Neuronal stem cell (in vitro differentiated cells): ENCODE results near the gene ITGB4.

Experiments
- DNase-seq: peaks from one replicate; pipeline ENCODE4 v3.0.0-alpha.2; 2013; ENCODE audit warnings: low spot score
- H2AFZ ChIP-seq: one replicate; pipeline ENCODE4 v1.6.1; 2013; ENCODE audit warnings: mild to moderate bottlenecking, low read length, inconsistent platforms
- H2AK5ac ChIP-seq: 2 replicates; pipeline ENCODE4 v1.6.1; 2013; ENCODE audit warnings: low read depth, mild to moderate bottlenecking, inconsistent platforms, low read length, moderate library complexity, mixed read lengths
- H2BK120ac ChIP-seq: 2 replicates; pipeline ENCODE4 v1.6.1; 2013; ENCODE audit warnings: low read depth, mild to moderate bottlenecking, inconsistent platforms, low read length, moderate library complexity, mixed read lengths
- H2BK12ac ChIP-seq: one replicate; pipeline ENCODE4 v1.6.1; 2013; ENCODE audit warnings: low read length, inconsistent platforms
- H2BK15ac ChIP-seq: 2 replicates; pipeline ENCODE4 v1.6.1; 2013; ENCODE audit warnings: mild to moderate bottlenecking, low read length, inconsistent platforms, mixed read lengths
- H2BK5ac ChIP-seq: one replicate; pipeline ENCODE4 v1.6.1; 2013; ENCODE audit warnings: inconsistent platforms, mild to moderate bottlenecking, low read length, moderate library complexity
- H3K14ac ChIP-seq: one replicate; pipeline ENCODE4 v1.6.1; 2013; ENCODE audit warnings: low read length, inconsistent platforms
- H3K18ac ChIP-seq: 2 replicates; pipeline ENCODE4 v1.6.1; 2013; ENCODE audit warnings: low read length, inconsistent platforms
- H3K23ac ChIP-seq: 2 replicates; pipeline ENCODE4 v1.6.1; 2013; ENCODE audit warnings: low read depth, mild to moderate bottlenecking, mixed read lengths, low read length, inconsistent platforms; ENCODE audit not compliant: poor library complexity
- H3K27ac ChIP-seq: replicated peaks from 3 replicates; pipeline ENCODE4 v1.5.1; 2013; ENCODE audit warnings: low read length, inconsistent platforms
- H3K27me3 ChIP-seq, 3 experiments: 2 replicates each; pipeline ENCODE4 v1.6.1; 2013; ENCODE audit warnings: low read length in 3 of 3, mild to moderate bottlenecking in 2 of 3, inconsistent platforms in 1 of 3, low read depth in 1 of 3, mixed read lengths in 1 of 3, moderate library complexity in 1 of 3; ENCODE audit not compliant: control insufficient read depth in 3 of 3, insufficient read depth in 3 of 3
- H3K36me3 ChIP-seq, 2 donors: replicated peaks in 1 of 2; 2 replicates each; pipeline ENCODE4 v1.6.1; 2013; ENCODE audit warnings: low read length in 2 of 2; ENCODE audit not compliant: control insufficient read depth in 2 of 2, insufficient read depth in 2 of 2
- H3K4ac ChIP-seq: 2 replicates; pipeline ENCODE4 v1.6.1; 2013; ENCODE audit warnings: inconsistent platforms, mild to moderate bottlenecking, low read length, moderate library complexity
- H3K4me1 ChIP-seq, 2 donors: 1 replicate in 1 of 2; 2 replicates in 1 of 2; pipeline ENCODE4 v1.6.1; 2013; ENCODE audit warnings: low read length in 2 of 2, low read depth in 1 of 2; ENCODE audit not compliant: control insufficient read depth in 2 of 2, insufficient read depth in 1 of 2
- H3K4me2 ChIP-seq: one replicate; pipeline ENCODE4 v1.6.1; 2013; ENCODE audit warnings: mild to moderate bottlenecking, low read length, inconsistent platforms; ENCODE audit not compliant: insufficient read depth, poor library complexity, severe bottlenecking
- H3K4me3 ChIP-seq, 2 donors: 2 replicates each; pipeline ENCODE4 v1.5.1; 2013; ENCODE audit warnings: low read length in 2 of 2, mild to moderate bottlenecking in 2 of 2, inconsistent platforms in 1 of 2, moderate library complexity in 1 of 2
- H3K79me1 ChIP-seq: one replicate; pipeline ENCODE4 v1.6.1; 2013; ENCODE audit warnings: low read depth, mild to moderate bottlenecking, inconsistent platforms, low read length, moderate library complexity
- H3K9ac ChIP-seq: one replicate; pipeline ENCODE4 v1.6.1; 2013; ENCODE audit warnings: mild to moderate bottlenecking, low read depth, low read length, inconsistent platforms; ENCODE audit not compliant: poor library complexity
- H3K9me3 ChIP-seq, 2 donors: replicated peaks in 1 of 2; 2 replicates each; pipeline versions ENCODE3 to v1.6.1; 2013; ENCODE audit warnings: low read length in 2 of 2, mild to moderate bottlenecking in 2 of 2, inconsistent platforms in 1 of 2, low read depth in 1 of 2, mixed read lengths in 1 of 2, moderate library complexity in 1 of 2; ENCODE audit not compliant: control insufficient read depth in 2 of 2, insufficient read depth in 1 of 2
- H4K8ac ChIP-seq: one replicate; pipeline ENCODE4 v1.6.1; 2013; ENCODE audit warnings: low read depth, mild to moderate bottlenecking, inconsistent platforms, low read length, moderate library complexity
- H4K91ac ChIP-seq: one replicate; pipeline ENCODE4 v1.6.1; 2013; ENCODE audit warnings: low read length, low read depth, mild to moderate bottlenecking, inconsistent platforms; ENCODE audit not compliant: poor library complexity
- WGBS, 2 donors: extraction: QIAGEN DNeasy Blood & Tissue Kit; methylation state at CpG; one replicate each; pipeline ENCODE4 v1.1.7; 2013; ENCODE audit warnings: missing lambda C conversion rate in 2 of 2, mixed read lengths in 1 of 2; ENCODE audit not compliant: insufficient read length in 2 of 2, insufficient replicate concordance in 1 of 2; ENCODE audit errors: extremely low coverage in 2 of 2; 5-methylcytosine and 5-hydroxymethylcytosine counted together

Gene ITGB4

GRCh38 chr17:75778861-75779249 is 57.6 kb downstream of the ITGB4 start:
- no peak overlapping the region for H3K27ac ChIP-seq
- peak overlapping the region; percentile 96 for H2BK5ac ChIP-seq
- H2AFZ ChIP-seq: no peak overlapping the region
- H4K91ac ChIP-seq: no peak overlapping the region
- peaks cover 0 to 7% of the 10 kb centered on the region in 2 donors for H3K4me1 ChIP-seq
- WGBS, 2 donors: no CpG with 5 or more reads among the region's 38 CpGs
- H2AK5ac ChIP-seq: peak overlapping the region; percentile 14
- H3K36me3 ChIP-seq: peaks cover 12 to 44% of the 10 kb centered on the region in 2 donors
- H3K4me2 ChIP-seq: peak overlapping the region; percentile 43
- H2BK12ac ChIP-seq: no peak overlapping the region
- H3K79me1 ChIP-seq: peaks cover 2% of the 10 kb centered on the region
- no peak overlapping the region for H4K8ac ChIP-seq
- peak overlapping the region; percentile 98 for H3K18ac ChIP-seq
- H3K9me3 ChIP-seq: no peaks in the 10 kb centered on the region
- DNase-seq: no peak
- H3K14ac ChIP-seq: peak overlapping the region; percentile 87
- peak overlapping the region; percentile 70 to 98 for H3K4me3 ChIP-seq
- no peak overlapping the region for H2BK120ac ChIP-seq
- H3K27me3 ChIP-seq: no peaks in the 10 kb centered on the region
- no peak overlapping the region for H2BK15ac ChIP-seq
- peak overlapping the region; percentile 78 for H3K9ac ChIP-seq
- H3K23ac ChIP-seq: peak overlapping the region; percentile 100
- H3K4ac ChIP-seq: no peak overlapping the region

- no peaks in the 10 kb centered on the region for H3K9me3 ChIP-seq
- H3K36me3 ChIP-seq: peaks cover 12 to 44% of the 10 kb centered on the region in 2 donors
- WGBS, 2 donors: no CpG with 5 or more reads among the region's 84 CpGs
- H3K18ac ChIP-seq: peak overlapping the region; percentile 98
- H3K9ac ChIP-seq: peak overlapping the region; percentile 95
- peak overlapping the region; percentile 70 to 98 for H3K4me3 ChIP-seq
- peak overlapping the region; percentile 87 for H3K14ac ChIP-seq
- no peaks in the 10 kb centered on the region for H3K27me3 ChIP-seq
- peak overlapping the region; percentile 84 for H3K27ac ChIP-seq
- H2AK5ac ChIP-seq: peak overlapping the region; percentile 69
- H4K8ac ChIP-seq: no peak overlapping the region
- no peak overlapping the region for H2AFZ ChIP-seq
- H3K79me1 ChIP-seq: peaks cover 2% of the 10 kb centered on the region
- no peak overlapping the region for H2BK15ac ChIP-seq
- H3K4ac ChIP-seq: no peak overlapping the region
- no peak overlapping the region for H2BK120ac ChIP-seq
- H3K4me2 ChIP-seq: peak overlapping the region; percentile 30
- H2BK12ac ChIP-seq: no peak overlapping the region
- peaks cover 2 to 11% of the 10 kb centered on the region in 2 donors for H3K4me1 ChIP-seq
- peak; percentile 99 for DNase-seq
- H4K91ac ChIP-seq: no peak overlapping the region
- peak overlapping the region; percentile 100 for H3K23ac ChIP-seq
- peak overlapping the region; percentile 96 for H2BK5ac ChIP-seq
Measured at GRCh38 chr17:75779250-75779986, 58.2 kb downstream of the ITGB4 start.

- Histone ChIP-seq H3K4ac (no peak overlapping the region), H3K18ac (no peak overlapping the region), H3K4me2 (no peak overlapping the region), H3K9me3 (no peaks in the 10 kb centered on the region), H2BK12ac (no peak overlapping the region), H3K9ac (no peak overlapping the region), H2BK120ac (no peak overlapping the region), H2BK15ac (no peak overlapping the region), H3K14ac (no peak overlapping the region), H3K79me1 (peaks cover 3% of the 10 kb centered on the region), H4K91ac (no peak overlapping the region), H3K36me3 (peaks cover 10 to 37% of the 10 kb centered on the region in 2 donors), H3K4me1 (peaks cover 2 to 12% of the 10 kb centered on the region in 2 donors), H2AK5ac (no peak overlapping the region), H3K4me3 (no peak overlapping the region), H3K27me3 (no peaks in the 10 kb centered on the region), H3K23ac (no peak overlapping the region), H3K27ac (no peak overlapping the region), H4K8ac (no peak overlapping the region), H2BK5ac (no peak overlapping the region), H2AFZ (peak overlapping the region; percentile 26)
- DNase-seq: no peak
- WGBS, 2 donors: no CpG with 5 or more reads among the region's 5 CpGs
Measured at GRCh38 chr17:75779987-75780889, 59.0 kb downstream of the ITGB4 start.
